HG02759 (cell line): ENCODE measurements around the gene SLC39A7.
"Not testable (repeated sequence)": the region's sequence is repeated elsewhere in the genome, so short reads cannot be mapped to it uniquely, and the experiment has no call there.

Experiments used
- ATAC-seq: cut with Tn5 transposase; IDR thresholded peaks from one replicate; pipeline ENCODE4 v1.9.1; 2021; ENCODE audit warnings: mild to moderate bottlenecking, moderate library complexity; ENCODE audit not compliant: unreplicated experiment

Gene SLC39A7

GRCh38 chr6:33226503-33227120 is 25.9 kb downstream of the SLC39A7 start:
- not testable (repeated sequence) for ATAC-seq

GRCh38 chr6:33235221-33235634 is 34.6 kb downstream of the SLC39A7 start:
- no peak for ATAC-seq

GRCh38 chr6:33236328-33236727 is 35.7 kb downstream of the SLC39A7 start:
- no peak for ATAC-seq

GRCh38 chr6:33236852-33237251 is 36.2 kb downstream of the SLC39A7 start:
- ATAC-seq, result no peak

GRCh38 chr6:33237741-33238140 is 37.1 kb downstream of the SLC39A7 start:
- no peak for ATAC-seq

GRCh38 chr6:33241968-33242367 is 41.3 kb downstream of the SLC39A7 start:
- no peak for ATAC-seq

GRCh38 chr6:33243476-33243875 is 42.8 kb downstream of the SLC39A7 start:
- ATAC-seq, result no peak

- ATAC-seq, result peak; percentile 37
Measured at GRCh38 chr6:33247977-33248642, 47.4 kb downstream of the SLC39A7 start.

GRCh38 chr6:33248643-33248931 is 47.9 kb downstream of the SLC39A7 start:
- peak; percentile 1 for ATAC-seq

- peak; percentile 91 for ATAC-seq
Measured at GRCh38 chr6:33248932-33249731, 48.5 kb downstream of the SLC39A7 start.

- ATAC-seq, result peak; percentile 1
Measured at GRCh38 chr6:33249732-33250630, 49.3 kb downstream of the SLC39A7 start.

- ATAC-seq, result no peak
Measured at GRCh38 chr6:33250731-33251130, 50.1 kb downstream of the SLC39A7 start.

- no peak for ATAC-seq
Measured at GRCh38 chr6:33251395-33252012, 50.8 kb downstream of the SLC39A7 start.

- ATAC-seq, result no peak
Measured at GRCh38 chr6:33252759-33253158, 52.1 kb downstream of the SLC39A7 start.
